ENCODE measurements around the gene IGF1R.
"Not testable (repeated sequence)": the region's sequence is repeated elsewhere in the genome, so short reads cannot be mapped to it uniquely, and the experiment has no call there.

IGF1R gene

GRCh38 chr15:99002226-99002625, 353.9 kb downstream of the IGF1R start:
- no peak for DNase-seq (ENCODE audit: low read depth)

DNA sequence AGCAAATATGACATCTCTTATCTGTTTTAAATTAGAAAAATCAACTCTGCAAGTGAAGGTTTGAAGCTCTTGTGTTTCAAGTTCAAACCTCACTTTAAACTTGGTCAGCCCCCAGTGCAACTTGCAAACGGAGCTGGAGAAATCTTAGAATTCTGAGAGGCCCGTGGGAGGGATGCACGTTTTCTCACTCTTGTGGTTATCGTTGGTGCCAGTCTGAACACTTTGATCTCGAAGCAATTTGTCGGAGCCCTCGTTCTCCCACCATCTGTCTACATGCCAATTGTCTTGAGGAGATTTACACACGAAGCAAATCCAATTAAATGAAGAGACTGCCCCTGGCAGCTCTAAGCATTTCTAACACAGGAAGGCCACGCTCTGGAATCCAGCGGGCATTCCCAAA, 355.0 kb downstream of the IGF1R start:
- DNase-seq (ENCODE audit: low read depth): not testable (repeated sequence)

DNA sequence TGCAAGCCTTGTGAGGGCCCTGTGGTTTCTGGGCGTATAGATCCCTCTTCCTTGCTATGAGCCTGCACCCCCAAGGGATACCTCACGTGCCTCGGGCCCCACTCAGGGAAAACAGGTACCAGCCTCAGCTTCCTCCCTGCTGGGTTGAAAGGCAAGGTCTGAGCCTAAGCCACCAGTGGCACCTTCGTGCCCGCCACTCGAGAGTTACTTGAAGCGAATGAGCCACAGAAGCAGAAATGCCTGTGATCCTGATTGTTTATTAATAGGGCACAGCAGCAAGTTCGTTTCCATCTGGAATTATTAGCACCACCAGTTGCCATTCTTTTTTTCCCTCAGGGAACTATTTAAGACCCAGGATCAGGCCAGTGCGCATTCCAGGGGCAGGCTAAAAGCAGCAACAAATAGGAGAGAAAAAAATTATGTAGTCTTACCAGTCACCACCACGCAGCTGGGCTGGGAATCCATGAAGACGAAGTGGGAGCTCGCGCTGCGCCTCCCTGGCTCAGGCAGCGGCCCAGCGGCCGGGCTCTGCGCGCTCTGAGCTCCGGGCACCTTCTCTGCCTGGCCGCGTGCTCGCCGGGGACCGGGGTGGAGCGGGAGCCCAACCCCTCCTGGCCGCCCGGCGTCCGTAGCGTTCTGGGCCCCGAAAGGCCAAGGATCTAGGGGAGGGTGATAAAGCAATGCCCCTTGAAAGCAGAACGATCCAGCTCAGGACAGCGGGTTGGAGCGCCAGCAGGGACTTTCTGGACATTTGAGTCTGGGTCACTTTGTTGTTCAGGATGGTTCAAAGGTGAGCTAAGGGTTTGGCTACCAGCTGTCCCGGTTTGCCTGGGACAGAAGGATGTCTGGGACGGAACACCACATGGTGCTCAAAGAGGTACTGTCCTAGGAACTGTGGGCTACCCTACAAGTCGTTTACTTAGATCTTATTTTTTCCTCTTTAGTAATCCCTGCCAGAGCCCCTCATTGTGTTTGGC, 356.9 kb downstream of the IGF1R start:
- DNase-seq (ENCODE audit: low read depth): not testable (repeated sequence)

GRCh38 chr15:99006146-99006545, 357.8 kb downstream of the IGF1R start:
- DNase-seq (ENCODE audit: low read depth): no peak

- DNase-seq (ENCODE audit: low read depth): no peak
Measured at GRCh38 chr15:99006904-99007495, 358.7 kb downstream of the IGF1R start.

DNA sequence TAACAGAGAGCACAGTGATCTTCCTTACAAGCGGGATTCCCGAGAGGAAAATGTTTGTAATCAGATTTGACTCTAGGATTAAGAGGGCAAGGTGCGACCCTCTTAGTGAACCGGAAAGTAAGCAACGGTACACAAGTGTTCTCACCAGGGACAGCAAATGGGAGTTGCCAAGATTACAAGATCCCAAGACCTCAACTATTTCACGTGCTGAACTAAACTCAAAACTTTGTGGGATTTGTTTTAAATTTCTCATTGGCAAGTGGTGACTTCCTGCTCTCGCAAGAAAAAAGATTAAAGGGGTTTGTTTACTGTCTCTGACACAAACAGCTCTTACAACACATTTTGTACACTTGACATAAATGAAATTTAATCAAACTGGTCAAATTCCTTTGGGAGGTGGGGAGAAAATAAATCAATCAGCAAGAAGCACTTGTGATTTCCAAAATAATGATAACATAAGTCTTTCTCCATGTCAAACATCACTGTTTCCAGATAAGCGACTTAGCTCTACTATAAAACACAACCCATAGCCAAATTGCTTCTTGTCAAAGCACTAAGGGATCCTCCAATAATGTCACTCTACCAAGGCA, 361.5 kb downstream of the IGF1R start:
- DNase-seq (ENCODE audit: low read depth): no peak

- no peak for DNase-seq (ENCODE audit: low read depth)
Measured at GRCh38 chr15:99010768-99011167, 362.4 kb downstream of the IGF1R start.

Data from stimulated activated CD8-positive, alpha-beta memory T cell treated with anti-CD3 and anti-CD28 coated beads, Interleukin-12 subunit alpha, Interleukin-12 subunit beta, amount 100 ng/mL, for 1 hour (primary cell).